Measurements from ENCODE around the gene DUSP9.

DUSP9 gene

DNA sequence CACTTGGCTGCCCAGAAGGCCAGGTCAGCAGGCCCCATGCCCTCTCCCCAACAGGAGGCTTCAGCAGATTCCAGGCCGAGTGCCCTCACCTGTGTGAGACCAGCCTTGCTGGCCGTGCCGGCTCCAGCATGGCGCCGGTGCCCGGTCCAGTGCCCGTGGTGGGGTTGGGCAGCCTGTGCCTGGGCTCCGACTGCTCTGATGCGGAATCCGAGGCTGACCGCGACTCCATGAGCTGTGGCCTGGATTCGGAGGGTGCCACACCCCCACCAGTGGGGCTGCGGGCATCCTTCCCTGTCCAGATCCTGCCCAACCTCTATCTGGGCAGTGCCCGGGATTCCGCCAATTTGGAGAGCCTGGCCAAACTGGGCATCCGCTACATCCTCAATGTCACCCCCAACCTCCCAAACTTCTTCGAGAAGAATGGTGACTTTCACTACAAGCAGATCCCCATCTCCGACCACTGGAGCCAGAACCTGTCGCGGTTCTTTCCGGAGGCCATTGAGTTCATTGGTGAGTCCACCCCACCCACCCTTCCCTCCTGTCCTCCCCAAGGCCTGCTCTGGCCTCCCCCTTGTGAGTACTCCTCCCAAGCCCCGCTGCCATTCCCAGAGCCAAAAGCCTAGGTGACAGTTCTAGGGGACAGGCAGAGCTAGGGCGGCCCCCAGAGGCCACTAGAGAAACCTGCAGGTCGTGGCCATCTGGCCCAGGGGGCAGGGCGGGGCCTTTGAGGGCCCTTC, 2.3 kb downstream of the DUSP9 start:
- peak; percentile 43 for DNase-seq

GRCh38 chrX:153649915-153650782, 3.1 kb downstream of the DUSP9 start:
- DNase-seq = no peak

GRCh38 chrX:153650959-153651358, 4.0 kb downstream of the DUSP9 start:
- no peak for DNase-seq

- no peak for DNase-seq
These were observed 4.6 kb downstream of the DUSP9 start for GRCh38 chrX:153651540-153652079.

DNA sequence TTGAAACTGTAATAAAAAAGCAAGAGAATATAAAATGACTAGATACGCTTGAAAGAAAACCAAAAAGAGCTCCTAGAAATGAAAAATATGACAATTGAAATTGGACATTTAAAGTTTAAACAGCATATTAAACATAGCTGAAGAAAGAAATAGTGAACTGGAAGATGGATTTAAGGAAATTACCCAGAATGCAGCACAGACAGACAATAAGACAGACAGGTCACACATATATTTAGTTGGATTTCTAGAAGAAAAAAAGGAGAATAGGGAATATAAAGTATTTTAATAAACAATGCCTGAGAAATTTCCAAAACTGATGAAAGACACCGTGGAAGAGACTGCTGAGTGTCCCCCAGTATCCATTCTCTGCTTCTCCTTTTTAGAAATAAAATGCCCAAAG, 6.6 kb downstream of the DUSP9 start:
- DNase-seq = no peak

DNA sequence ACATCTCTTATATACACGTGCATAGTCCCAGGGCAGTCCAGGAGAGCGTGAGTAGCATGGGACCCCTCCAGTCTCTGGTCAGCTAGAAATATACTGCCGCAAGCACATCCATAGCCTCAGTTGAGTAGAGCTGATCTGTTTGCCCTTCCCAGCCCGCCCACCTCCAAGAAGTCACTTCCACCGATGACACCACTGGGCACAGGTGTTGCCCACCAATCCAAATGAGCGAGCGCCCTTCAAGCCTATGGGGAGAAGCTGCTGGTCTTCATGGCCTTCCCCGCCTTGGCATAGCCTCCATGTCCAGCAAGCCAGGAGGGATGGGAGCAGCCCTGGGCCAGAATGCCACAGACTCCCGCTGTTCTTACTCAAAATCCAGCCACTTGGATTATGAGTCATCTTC, 10.2 kb downstream of the DUSP9 start:
- no peak for DNase-seq

- no peak for DNase-seq
These were observed 12.3 kb downstream of the DUSP9 start for GRCh38 chrX:153659268-153659667.

DNA sequence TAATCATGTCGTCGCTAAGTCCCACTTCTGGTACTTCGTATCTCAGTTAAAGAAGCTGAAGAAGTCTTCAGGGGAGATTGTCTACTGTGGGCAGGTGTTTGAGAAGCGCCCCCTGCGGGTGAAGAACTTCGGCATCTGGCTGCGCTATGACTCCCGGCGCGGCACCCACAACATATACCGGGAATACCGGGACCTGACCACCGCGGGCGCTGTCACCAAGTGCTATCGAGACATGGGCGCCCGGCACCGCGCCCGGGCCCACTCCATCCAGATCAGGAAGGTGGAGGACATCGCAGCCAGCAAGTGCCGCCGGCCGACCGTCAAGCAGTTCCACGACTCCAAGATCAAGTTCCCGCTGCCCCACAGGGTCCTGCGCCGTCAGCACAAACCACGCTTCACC, 15.3 kb downstream of the DUSP9 start:
- DNase-seq = peak; percentile 62

GRCh38 chrX:153665726-153666306, 18.8 kb downstream of the DUSP9 start:
- no peak for DNase-seq

DNA sequence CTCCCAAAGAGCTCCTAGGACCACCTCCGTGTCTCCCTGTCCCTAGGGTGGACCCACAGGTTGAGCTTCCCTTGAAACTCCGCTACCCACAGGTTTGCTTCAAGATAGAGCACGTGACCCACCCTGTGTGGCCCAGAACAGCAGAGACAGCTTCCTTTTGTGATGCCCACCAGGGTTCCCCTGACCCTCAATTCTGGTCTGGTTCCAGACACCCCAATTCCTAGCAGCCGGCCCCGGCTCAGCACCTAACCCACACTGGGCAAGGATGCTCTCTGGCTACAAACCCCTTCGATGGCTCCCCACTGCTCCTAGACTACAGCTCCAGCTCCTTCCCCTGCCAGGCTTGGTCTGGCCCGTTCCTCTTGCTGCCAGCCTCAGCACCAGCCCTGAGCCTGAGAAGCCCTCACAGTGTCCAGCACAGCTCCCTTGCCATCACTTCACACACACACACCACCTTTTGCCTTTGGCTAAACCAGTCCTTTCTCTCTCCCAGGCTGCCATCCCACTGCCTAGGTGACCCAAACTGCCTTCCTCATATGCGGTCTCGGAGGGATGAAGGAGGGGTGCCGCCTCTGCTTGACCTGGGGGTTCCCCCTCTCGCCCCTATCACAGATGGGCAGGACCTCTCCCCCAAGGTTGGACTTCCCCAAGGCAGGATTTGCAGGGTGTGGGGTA, 20.4 kb downstream of the DUSP9 start:
- no peak for DNase-seq

DNA sequence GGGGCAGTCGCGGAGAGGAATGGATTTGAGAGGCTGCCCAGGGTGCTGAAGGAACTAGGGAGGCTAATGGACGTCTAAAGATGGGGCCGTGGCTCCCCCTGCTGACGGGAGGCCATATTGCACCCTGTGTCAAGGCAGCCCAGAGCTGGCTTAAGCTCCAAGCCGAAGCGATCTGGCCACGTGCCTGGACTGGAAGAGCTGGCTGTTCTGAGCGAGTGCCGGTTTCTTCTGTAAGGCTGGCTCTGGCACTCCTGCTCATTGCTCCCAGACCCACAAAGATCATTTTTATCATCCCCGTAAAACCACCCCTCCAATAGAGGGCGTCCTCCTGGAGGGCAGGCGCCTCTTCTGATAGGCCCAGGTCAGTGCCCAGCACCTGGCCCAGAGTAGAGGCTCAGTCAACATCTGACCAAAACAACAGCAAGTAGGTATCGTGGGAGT, 21.0 kb downstream of the DUSP9 start:
- peak; percentile 76 for DNase-seq

DNA sequence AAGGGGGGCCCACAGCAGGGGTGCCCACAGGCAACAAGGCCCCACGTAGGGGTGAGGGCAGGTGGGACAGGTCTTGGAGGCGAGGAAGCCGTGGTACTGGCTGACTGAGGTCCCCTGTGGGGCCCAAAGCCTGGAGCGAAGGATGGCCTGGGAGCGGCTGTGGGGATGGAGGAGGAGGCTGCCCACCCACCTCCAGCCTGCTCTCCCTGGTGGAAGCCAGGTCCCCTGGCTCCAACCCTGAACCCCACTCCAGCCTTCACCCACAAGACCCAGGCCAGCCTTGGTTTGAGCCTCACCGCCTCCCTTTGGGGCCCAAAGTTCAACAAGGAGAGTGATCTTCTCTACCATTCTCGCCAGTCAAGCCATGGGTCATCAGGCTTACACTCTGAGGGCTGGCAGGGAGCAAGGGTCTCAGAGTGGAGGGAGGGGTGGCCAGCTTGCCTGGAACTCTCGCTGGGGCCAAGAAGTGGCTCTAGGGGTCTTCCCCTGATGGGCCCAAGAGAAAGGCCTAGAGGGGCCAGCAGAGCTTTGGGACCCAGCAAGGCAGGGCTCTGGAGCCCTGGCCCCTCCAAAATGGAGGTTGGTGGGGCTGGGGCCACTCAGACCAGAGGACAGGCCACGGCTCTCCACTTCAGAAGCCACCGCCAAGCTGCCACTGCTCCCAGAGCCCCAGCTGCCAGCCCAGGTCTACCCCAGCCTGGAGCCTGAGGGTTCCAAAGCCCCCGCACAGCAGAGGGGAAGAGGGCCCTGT, 21.6 kb downstream of the DUSP9 start:
- no peak for DNase-seq

GRCh38 chrX:153669174-153669890, 22.3 kb downstream of the DUSP9 start:
- peak; percentile 30 for DNase-seq

DNA sequence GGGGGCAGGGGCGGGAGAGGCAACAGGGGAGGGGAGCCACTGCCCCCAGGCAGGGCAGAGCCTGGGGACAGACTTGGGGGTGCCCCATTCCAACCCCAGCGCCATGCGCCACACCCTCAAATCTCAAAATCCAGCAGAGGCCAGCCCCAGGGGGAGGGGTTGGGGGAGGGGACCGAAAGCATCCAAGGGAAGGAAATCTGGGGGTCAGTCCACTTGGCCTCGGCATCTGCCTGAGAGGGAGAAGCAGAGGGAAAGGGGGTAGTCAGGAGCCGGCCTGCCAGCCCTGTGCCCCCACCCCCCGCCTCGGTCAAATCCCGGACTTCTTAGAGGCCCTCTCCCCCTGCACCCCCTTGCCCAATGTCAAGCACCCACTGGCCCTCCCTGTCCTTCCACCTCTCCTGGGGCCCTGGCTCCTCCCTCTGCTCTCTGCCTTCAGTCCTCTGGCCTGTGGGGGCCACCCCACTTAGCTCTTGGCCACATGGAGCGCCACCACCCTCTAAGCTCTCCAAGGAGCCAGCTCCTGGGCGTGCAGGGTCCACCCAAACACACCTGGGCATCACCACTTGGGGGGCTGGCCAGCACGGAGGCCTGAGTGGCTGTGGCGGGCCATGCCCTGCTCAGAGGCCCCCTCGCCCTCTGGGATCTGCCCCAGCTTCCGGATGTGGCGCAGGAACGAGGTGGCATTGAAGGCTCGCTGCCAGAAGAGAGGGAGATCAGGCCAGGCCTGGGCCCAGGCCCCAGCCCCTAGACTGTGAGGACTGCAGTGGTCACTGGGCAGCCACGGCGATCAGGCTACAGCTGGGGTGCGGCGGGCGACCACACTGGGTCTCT, 23.1 kb downstream of the DUSP9 start:
- DNase-seq = no peak

- DNase-seq = no peak
These were observed 24.0 kb downstream of the DUSP9 start for GRCh38 chrX:153670748-153671588.

GRCh38 chrX:153671589-153672530, 24.9 kb downstream of the DUSP9 start:
- DNase-seq = no peak

GRCh38 chrX:153672531-153673427, 25.8 kb downstream of the DUSP9 start:
- DNase-seq = no peak
